ENCODE data around the gene KRTAP16-1.

DNA sequence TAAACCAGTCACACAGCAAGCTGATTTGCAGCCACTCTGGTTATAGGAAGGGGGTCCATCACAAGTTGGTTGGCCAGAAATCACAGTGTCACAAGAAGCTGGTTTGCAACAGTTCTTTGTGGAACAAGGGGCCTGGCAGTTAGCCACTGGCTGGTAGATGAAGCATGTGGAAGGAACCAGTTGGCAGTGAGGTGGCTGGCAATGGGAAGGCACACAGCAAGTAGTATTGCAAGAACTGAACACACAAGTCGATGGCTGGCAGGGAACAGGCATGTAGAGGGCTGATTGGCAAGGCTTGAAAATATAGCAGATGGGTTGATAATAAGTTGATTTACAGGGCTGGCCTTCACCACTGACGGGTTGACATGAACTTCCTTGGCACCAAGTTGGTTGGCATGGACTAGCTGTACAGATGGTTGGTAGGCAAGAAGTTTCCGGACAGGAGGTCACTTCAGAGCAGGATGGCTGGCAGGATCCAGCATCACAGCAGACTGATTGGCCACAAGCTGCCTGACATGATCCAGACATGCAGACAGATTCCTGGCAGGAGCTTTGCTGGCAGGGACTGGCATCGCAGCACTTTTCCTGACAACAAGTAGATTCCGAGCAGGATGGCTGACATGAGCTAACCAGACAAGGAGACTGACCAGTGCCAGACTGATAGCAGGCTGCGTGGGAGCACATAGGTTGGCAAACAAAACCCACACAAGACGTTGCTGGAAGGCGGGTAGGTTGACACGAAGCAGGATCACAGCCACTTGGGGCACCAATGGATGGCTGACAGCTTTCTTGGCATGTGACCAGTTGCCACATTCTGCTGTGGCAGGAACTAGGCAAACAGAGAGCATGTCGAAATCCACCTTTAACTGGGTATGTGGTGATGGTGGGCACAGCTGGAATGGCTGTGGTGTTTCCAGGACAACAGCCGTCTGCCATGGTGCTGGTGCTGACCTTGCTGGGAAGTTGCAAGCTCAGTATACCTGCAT lies 6.9 kb downstream of the KRTAP16-1 start, which contains the start of gene KRTAP29-1:
- TF ChIP-seq, protein P1, sequence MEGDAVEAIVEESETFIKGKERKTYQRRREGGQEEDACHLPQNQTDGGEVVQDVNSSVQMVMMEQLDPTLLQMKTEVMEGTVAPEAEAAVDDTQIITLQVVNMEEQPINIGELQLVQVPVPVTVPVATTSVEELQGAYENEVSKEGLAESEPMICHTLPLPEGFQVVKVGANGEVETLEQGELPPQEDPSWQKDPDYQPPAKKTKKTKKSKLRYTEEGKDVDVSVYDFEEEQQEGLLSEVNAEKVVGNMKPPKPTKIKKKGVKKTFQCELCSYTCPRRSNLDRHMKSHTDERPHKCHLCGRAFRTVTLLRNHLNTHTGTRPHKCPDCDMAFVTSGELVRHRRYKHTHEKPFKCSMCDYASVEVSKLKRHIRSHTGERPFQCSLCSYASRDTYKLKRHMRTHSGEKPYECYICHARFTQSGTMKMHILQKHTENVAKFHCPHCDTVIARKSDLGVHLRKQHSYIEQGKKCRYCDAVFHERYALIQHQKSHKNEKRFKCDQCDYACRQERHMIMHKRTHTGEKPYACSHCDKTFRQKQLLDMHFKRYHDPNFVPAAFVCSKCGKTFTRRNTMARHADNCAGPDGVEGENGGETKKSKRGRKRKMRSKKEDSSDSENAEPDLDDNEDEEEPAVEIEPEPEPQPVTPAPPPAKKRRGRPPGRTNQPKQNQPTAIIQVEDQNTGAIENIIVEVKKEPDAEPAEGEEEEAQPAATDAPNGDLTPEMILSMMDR (IDR thresholded peaks at IDR 0.05; ENCODE audit: low read depth, low read length) = no peak
- no peak for TF ChIP-seq EZH2phosphoT487 (IDR thresholded peaks at IDR 0.05; ENCODE audit: low read depth)
